Measurements from ENCODE around the gene STAC.
"Not testable (repeated sequence)": the region's sequence is repeated elsewhere in the genome, so short reads cannot be mapped to it uniquely, and the experiment has no call there.

The STAC gene

GRCh38 chr3:36524560-36524959, 144.3 kb downstream of the STAC start:
- no peak for DNase-seq

GRCh38 chr3:36525115-36525801, 145.0 kb downstream of the STAC start:
- DNase-seq, result no peak

DNA sequence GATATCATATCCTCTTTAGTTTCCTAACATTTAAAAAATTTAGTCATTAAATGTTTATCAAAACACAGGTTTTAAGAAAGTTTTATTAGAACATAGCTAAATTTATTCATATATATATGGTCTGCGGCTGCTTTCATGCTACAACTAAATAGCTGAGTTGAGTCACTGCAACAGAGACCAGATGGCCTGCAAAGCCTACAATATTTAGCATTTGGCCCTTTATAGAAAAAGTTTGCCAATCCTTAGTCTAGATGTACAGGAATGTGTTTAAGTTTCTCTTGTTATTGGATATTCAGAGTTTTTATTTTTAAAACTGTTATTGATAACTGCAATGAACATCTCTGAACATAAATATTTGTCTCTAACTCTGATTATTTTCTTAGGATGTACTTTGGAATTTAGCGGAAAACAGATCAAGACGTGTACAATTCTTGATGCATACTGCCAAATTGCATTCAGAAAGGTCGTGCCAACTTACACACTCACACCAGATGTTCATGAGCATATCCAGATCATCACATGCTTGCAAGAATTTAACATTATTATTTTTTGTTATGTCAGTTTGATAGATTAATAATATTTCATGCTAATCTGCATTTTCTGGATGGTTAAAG, 157.9 kb downstream of the STAC start:
- no peak for DNase-seq

GRCh38 chr3:36540888-36541518, 160.7 kb downstream of the STAC start:
- no peak for DNase-seq

GRCh38 chr3:36542186-36542585, 161.9 kb downstream of the STAC start:
- no peak for DNase-seq

GRCh38 chr3:36543276-36543997, 163.1 kb downstream of the STAC start:
- no peak for DNase-seq

DNA sequence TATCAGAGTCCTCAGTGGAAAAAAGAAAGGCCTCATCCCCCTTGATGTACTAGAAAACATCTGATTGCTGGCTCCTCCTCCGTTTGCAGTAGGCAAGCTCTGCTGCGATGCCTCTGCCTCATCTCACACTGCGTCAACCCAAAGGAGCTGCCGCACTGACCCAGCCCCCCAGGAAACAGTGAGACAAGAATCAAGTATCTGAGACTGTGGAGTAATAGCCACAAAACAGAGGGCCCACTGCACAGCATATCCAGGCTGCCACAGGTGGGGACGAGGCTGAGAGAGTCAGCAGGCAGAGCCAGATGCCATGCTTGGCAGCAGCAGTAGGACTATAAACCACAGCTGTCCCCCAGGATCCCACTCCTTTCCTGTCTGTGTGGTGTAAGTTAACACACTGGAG, 165.9 kb downstream of the STAC start:
- DNase-seq, result no peak

DNA sequence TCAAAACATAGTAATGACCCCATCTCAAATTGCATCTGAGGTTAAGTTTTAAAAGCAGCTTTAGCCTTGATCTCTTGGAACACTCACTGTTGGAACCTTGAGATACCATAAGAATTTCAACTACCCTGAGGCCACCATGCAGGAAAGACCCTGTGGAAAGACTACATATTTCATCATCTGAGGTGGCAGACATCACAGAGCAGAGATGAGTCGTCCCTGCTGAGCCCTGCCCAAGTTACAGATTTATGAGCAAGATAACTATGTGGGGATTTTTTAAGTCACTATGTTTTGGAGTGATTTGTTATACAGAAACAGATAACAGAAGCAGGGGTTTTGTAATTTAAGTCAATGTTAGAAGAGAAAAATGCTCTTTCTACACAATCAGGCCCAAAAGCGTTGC, 168.4 kb downstream of the STAC start:
- DNase-seq, result no peak

- no peak for DNase-seq
Measured at GRCh38 chr3:36557021-36557707, 176.9 kb downstream of the STAC start.

DNA sequence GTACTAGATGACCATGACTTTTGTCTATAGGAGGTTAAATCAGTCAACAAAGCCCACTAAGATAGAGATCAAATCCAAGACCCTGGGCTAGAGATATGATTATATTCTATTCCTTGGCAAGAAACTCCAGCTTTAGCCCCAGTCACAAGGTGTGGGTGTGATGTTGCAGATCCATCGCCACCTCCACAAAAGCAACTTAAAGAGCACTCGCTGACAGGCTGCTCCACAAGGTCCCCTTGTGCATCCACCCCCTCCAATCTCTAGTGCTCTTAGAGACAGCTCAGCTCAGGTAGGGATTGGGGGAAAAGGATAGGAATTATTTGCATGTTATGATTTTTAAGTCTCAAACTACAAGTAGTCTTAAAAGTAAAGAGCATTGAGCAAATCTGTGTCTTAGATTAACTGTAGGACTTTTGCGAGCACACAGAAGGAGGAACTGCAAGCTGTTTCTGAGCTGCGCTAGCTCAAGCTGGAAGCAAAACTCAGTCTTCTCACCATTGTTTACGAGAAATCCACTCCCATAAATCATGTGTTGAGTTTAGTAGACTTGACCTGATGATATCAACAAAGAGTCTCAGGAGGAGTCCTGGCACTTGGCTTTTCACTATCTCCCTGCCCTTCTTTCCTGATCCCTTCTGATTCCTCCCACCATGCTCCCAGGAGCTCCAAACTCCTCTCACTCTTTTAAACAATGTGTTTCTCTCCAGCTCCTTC, 177.6 kb downstream of the STAC start:
- DNase-seq, result no peak

DNA sequence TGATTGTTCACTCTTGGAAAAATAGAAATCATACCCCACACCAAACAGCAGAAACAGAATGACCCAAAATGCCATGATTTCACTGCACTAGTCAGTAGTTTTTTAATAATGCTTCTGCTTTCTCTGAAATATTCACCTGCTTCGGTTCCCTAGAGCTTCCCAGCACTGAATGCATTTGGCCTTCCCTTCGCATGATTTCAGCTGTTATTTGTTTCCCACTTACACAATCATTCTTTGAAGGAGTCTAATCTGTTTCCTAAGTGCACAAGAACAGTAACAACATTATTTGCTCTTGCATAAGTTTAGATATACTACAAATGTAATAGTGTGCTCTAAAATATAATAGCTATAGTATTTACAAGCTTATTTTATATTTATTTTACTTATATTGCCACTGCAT, 178.7 kb downstream of the STAC start:
- DNase-seq, result no peak

- DNase-seq, result no peak
Measured at GRCh38 chr3:36560685-36561084, 180.4 kb downstream of the STAC start.

GRCh38 chr3:36561601-36562000, 181.3 kb downstream of the STAC start:
- DNase-seq, result no peak

DNA sequence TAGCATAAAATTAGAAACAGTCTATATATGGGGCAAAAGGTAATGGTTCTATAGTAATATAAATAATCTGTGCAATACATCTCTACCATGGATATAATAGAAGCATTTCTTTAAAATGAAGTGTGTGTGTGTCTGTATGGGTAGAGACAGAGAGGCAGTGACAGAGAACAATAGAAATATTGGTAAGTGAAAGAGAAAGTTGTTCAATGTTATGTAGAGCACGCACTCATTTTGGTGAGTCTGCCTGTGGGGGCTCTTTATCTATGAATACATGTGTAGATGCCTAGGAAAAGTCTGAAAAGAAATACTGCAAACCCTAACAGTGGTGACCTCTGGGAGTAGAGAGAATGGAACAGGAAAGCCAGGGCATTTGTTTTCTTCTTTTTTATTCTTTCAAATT, 182.6 kb downstream of the STAC start:
- no peak for DNase-seq

DNA sequence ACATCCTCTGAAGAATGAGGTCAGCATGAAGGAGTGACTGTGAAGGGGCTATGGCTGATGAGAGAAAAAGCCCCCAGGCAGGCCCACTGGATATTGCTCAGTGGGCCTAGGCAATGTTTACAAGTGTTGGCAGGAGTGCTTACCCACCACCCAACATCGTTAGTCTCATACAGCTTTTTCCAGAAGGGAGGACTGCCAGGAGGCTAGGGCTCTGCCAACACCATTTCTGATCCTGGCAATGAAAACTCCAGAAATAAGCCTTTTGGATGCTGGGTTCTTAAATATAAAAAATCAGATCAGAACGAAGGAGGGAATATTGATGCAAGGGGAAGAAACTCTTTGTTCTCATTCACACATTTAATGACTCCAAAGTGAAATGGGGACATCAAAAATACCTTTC, 194.9 kb downstream of the STAC start:
- DNase-seq, result no peak

DNA sequence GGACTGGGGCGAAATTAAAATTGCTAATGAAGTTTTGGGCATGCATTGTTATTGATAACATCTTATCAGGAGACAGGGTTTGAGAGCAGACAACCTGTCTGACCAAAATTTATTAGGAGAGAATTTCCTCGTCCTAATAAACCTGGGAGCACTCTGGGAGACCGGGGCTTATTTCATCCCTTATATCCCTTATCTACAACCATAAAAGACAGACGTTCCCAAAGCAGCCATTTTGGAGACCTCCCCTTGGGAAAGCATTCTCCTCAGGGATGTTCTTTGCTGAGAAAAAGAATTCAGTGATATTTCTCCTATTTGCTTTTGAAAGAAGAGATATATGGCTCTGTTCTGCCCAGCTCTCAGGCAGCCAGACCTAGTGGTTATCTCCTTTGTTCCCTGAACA, 198.1 kb downstream of the STAC start:
- DNase-seq, result not testable (repeated sequence)

DNA sequence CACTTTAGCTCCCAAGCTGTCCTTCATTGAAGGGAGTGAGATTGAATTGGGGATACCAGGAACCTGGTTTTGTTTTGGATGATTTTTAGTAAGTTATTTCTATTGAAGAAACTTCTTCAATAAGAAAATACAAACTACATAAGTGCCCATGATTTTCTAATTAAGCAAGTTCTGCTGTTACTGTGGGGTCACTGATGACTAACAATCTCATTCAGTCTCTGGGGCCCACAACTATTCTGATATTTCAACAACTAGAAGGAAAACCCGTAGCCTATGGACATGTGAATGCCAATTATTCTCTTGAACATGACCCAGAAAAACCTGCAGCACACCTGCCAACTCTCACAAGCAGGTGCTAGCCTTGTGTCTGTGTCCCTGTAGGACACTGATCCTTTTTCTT, 199.4 kb downstream of the STAC start:
- no peak for DNase-seq

DNA sequence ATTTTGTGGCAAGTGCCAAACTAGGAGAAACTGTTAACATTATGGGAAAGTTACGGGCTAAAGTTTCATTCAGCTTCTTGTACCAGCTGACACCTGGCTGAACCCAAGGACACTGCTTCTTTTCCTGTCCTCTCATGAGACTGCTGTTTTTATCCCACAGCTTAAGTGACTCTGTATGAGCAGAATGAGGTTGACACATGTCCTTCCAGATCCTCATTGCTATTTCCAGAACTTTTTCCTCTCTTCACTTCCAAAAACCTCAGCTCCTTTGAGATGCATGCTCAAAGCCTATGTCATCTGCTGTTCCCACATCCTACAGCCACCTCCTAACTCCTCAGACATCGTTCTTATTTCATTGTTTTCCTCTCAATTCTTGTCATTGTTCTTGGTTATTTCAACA, 200.4 kb downstream of the STAC start:
- DNase-seq, result no peak

DNA sequence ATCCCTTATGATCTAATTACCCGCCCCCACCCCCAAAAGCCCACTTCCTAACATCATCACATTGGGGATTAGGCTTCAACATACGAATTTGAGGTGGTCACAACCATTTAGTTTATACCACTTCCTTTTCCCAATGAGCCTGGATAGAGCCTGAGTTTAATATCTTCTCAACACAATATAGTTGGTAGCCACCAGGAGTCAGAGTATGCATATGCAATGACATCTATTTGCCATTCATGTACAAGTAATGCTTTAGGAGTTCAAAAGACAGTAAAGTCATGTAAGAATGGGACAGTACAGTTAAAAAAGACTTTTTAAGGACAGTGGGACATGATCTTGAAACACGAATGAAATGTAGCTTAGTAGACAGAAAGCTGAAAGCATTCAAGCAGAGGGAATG, 211.7 kb downstream of the STAC start:
- no peak for DNase-seq

DNA sequence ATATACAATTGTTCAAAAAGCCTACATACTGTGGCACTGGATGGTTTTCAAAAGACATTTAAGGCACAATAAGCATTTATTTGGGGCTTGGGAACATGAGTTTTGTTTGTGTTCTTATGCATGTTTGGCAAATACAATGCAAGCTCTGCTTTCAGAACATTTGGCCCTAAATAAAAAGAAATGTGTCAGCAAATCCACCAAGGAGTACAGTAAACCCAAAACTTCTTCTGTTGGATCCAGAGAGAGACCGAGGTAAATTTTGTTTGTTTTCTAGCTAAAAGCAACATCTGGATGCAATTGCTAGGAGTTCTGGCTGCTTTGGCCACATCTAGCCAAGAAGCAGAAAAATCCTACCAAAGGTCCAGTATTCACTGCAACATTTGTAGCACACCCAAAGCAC, 215.2 kb downstream of the STAC start:
- no peak for DNase-seq

GRCh38 chr3:36596419-36596818, 216.1 kb downstream of the STAC start:
- DNase-seq, result no peak

GRCh38 chr3:36597422-36597821, 217.1 kb downstream of the STAC start:
- DNase-seq, result no peak

Data from activated CD4-positive, alpha-beta T cell treated with anti-CD3 and anti-CD28 coated beads for 48 hours (primary cell).